CD4-positive, alpha-beta T cell treated with Interferon gamma for 1 hour (primary cell): Measurements from ENCODE around the gene IRF9.

Source experiments
- DNase-seq: peaks from one replicate; pipeline ENCODE4 v3.0.0-alpha.2; 2020

IRF9 gene

DNA sequence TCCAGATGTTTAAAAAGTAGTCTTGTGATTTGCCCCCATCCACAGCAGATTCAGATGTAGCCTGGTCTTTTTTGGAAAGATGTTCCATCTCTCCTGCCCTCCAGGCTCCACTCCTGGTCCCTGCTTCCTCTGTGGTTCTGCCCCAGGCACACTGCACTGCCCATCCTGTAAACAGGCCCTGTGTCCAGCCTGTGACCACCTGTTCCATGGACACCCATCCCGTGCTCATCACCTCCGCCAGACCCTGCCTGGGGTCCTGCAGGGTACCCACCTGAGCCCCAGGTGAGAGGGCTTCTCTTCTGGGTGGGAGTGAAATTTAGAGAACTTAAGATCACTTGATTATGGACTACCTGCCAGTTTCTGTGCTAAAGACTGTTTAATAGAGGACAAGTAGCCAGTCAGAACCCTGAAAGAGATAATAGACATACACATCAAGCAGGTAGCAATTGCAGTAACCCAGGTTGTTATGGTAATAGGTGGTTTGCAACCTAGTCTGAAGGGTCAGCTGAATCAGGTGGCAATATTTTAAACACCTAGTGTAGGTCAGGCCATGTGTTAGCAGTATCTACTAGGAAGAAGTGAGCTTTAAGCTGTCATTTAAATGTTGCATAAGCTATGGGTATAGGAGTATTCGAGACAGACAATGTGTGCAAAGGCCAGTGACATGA is 11.6 kb upstream of the IRF9 start:
- no peak for DNase-seq

DNA sequence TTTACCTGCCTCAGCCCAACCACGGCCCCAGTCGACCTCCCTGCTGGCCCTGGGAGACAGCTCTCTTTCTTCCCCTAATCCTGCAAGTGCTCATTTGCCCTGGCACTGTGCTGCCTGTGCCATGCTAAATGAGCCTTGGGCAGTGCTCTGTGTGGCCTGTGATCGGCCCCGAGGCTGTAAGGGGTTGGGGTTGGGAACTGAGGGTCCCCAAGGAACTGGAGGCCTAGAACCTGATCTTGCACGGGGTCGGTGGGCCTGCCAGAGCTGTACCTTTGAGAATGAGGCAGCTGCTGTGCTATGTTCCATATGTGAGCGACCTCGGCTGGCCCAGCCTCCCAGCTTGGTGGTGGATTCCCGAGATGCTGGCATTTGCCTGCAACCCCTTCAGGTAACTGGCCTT is 11.0 kb upstream of the IRF9 start:
- DNase-seq = no peak

DNA sequence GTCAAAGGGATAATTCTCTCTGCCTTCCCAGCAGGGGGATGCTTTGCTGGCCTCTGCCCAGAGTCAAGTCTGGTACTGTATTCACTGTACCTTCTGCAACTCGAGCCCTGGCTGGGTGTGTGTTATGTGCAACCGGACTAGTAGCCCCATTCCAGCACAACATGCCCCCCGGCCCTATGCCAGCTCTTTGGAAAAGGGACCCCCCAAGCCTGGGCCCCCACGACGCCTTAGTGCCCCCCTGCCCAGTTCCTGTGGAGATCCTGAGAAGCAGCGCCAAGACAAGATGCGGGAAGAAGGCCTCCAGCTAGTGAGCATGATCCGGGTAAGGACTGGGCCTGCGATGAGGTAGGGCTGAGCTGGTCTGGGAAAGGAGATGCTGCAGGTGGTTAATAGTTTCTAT is 10.5 kb upstream of the IRF9 start:
- DNase-seq = no peak

DNA sequence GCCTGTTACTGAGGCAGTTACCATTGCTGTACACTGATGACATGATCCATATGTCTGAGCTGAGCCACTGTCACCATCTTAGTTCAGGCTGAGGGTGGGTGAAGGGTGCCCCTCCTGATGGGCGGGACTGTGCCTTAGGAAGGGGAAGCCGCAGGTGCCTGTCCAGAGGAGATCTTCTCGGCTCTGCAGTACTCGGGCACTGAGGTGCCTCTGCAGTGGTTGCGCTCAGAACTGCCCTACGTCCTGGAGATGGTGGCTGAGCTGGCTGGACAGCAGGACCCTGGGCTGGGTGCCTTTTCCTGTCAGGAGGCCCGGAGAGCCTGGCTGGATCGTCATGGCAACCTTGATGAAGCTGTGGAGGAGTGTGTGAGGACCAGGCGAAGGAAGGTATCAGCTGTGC is 10.1 kb upstream of the IRF9 start:
- DNase-seq = no peak

DNA sequence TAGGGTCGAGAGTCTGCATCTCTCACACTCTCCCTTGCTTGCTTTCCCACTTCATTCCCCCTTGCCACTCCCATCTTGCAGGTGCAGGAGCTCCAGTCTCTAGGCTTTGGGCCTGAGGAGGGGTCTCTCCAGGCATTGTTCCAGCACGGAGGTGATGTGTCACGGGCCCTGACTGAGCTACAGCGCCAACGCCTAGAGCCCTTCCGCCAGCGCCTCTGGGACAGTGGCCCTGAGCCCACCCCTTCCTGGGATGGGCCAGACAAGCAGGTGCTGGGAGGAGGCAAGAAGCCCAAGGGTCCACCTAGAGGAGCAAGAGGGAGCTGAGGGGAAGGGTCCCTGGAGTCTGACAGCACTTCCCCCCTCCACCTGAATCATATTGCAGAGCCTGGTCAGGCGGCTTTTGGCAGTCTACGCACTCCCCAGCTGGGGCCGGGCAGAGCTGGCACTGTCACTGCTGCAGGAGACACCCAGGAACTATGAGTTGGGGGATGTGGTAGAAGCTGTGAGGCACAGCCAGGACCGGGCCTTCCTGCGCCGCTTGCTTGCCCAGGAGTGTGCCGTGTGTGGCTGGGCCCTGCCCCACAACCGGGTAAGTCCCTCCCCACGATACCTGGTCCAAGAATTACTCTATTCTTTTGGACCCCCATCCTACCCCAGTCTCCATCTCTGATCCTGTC is 9.5 kb upstream of the IRF9 start:
- DNase-seq = no peak

DNA sequence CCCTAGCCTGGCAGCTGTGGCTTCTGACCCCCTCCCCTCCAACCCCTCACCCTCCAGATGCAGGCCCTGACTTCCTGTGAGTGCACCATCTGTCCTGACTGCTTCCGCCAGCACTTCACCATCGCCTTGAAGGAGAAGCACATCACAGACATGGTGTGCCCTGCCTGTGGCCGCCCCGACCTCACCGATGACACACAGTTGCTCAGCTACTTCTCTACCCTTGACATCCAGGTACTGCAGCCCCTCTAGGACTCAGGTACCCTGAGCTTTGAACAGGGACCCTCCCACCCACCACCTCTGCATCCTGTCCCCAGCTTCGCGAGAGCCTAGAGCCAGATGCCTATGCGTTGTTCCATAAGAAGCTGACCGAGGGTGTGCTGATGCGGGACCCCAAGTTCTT is 6.0 kb upstream of the IRF9 start:
- no peak for DNase-seq

DNA sequence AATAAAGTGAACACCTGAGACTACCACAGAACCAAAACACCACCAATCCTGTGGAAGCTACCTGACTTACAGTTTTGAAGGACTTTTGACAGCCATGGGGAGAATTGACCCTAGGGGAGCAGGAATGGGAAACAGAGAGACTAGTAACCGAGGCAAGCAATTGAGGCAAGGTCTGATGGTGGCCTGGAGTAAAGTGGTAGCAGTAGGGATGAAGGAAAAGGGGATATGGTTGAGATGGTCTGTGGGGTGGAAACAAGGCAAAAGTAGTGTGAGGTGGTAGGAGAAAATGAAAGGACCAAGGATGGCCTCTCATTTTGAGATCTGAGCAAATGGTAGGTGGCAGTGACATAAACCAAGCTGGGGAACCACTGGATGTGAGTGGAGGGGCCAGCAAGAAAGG is 4.2 kb upstream of the IRF9 start:
- no peak for DNase-seq

DNA sequence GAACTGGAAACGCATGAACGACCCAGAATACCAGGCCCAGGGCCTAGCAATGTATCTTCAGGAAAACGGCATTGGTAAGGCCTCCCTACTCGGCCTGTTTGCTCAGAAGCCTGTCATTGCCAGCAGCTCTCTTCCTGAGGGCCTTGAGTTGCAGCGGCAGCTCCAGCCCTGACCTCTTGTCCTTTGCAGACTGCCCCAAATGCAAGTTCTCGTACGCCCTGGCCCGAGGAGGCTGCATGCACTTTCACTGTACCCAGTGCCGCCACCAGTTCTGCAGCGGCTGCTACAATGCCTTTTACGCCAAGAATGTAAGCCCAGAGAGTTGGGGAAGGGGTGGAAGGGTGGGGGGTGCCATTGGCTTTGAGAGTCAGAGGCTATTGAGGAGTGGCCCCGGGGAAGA is 3.7 kb upstream of the IRF9 start:
- DNase-seq = no peak

DNA sequence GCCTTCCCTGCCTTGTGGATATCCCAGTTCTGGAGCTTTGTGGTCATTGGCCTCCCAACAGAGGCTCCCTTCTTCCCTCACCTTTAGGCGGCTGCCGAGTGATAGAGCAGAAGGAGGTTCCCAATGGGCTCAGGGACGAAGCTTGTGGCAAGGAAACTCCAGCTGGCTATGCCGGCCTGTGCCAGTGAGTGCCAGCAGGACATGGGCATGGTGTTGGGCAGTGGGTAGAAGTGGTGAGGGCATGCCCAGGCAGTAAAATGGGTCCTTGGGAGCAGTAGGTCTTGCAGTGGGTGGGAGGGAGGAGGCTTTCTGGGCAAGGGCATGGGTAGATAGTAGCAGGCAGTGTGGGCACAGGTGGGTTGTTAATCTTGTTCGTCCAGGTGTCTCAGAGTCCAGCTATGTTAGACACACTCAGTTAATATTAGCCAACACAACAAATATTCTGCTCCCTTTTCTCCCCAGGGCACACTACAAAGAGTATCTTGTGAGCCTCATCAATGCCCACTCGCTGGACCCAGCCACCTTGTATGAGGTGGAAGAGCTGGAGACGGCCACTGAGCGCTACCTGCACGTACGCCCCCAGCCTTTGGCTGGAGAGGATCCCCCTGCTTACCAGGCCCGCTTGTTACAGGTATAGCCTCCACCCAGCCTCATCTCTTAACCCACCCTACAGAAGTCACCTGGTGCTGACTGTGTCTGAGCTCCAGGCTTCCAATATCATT is 1.1 kb upstream of the IRF9 start:
- no peak for DNase-seq

DNA sequence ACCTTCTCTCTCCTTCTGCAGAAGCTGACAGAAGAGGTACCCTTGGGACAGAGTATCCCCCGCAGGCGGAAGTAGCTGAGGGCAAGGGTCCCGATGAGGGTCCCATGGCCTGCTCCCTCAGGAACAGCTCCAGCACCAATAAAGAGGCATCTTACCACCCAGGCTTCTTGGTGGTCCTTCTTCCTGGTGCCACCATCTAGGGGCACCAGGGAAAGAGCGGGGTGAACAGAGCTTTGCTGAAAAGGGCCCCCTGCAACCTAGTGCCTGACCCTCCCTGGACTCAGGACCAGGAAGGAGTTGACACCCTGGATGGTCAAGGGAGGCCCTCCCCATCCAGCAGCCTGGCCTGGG is 591 bp upstream of the IRF9 start:
- no peak for DNase-seq

DNA sequence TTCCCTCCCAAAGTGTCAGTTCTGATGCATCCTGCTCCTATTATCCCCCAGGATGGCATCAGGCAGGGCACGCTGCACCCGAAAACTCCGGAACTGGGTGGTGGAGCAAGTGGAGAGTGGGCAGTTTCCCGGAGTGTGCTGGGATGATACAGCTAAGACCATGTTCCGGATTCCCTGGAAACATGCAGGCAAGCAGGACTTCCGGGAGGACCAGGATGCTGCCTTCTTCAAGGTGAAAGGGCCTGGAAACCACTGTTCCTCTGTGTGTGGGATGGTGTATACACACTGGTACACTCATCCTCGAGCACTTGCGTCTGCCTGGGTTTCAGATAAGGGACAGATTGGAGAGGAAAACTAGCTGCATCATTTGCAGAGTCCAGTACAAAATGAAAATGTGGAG is 1.0 kb downstream of the IRF9 start:
- no peak for DNase-seq

DNA sequence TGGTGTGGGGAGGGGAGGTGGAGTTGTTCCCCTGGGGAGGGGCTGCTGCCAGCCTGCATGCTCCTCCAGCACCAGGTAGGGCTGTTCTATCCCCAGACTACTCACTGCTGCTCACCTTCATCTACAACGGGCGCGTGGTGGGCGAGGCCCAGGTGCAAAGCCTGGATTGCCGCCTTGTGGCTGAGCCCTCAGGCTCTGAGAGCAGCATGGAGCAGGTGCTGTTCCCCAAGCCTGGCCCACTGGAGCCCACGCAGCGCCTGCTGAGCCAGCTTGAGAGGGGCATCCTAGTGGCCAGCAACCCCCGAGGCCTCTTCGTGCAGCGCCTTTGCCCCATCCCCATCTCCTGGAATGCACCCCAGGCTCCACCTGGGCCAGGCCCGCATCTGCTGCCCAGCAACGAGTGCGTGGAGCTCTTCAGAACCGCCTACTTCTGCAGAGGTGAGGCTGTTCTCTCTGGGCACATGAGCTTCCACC is 3.5 kb downstream of the IRF9 start:
- no peak for DNase-seq

DNA sequence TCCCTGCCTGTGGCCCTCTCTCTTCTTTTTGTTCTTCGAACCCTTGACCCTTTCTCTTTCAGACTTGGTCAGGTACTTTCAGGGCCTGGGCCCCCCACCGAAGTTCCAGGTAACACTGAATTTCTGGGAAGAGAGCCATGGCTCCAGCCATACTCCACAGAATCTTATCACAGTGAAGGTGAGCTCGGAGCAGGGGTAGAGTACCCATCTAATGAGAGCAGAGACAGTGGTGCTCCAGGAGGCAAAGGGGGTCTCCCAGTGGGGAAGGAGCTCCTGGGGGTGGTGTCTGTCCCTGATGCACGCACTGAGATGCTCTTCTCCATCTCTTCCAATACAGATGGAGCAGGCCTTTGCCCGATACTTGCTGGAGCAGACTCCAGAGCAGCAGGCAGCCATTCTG is 4.7 kb downstream of the IRF9 start:
- DNase-seq = no peak

DNA sequence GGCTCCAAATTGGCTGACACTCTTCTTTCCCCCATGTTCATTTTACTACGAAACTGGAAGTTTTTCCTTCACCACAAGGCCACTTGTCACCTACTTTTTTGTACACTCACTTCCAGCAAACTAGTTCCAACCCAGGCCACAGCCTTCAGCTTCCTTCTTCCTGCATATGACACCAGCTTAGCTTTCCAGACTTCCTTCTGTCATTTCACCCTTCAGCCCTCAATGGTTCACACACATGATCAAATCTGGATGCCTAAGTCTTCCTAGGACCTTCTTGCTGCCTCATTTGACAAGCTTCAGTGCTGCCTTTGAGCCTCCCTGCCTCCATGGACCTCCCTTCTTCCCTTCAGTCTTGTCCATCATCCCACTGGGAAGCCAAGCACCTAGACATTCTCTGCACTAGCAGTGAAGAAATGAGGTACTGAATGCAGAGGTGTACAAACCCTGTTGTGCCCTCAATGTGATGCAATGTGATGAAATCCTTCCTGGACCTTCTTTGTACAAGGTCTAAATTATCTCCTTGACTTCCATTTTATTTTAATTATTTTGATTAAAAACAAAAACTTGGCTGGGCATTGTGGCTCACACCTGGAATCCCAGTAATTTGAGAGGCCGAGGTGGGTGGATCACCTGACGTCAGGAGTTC is 6.5 kb downstream of the IRF9 start:
- DNase-seq = no peak

DNA sequence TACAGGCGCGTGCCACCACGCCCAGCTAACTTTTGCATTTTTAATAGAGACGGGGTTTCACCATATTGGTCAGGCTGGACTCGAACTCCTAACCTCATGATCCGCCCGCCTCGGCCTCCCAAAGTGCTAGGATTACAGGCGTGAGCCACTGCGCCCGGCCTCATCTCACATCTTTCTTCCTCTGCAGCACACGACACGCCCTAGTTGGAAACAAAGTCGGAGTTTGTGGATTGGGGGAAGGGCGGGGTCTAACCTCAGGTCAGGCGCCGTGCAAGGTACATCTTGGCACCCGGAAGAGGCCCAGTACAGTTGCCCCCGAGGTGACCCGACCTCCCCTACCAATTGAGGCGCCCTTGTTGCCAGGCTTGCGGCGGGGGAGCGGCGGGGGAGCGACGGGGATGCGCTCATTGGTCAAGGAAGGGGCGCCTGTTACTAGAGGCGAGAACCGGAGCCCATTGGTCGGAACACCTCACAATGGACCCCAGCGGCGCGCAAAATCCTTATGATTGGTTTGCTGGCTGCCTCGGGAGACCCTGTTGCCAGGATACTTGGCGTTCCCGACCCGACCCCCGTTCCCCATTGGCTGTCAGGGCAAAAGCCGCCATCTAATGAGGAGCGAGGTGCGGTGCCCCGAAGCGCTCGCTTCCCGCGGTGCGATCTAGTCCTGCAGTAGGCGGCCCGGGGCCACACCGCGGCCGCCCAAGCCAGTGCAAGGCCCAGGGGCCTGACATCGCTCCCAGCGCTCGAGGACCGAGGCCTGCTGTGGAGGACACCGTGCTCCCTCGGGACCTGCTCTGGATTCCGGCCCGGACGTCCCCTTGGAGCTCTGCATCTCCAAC is 10.6 kb downstream of the IRF9 start, which contains the start of gene REC8:
Gene REC8, plus strand, starts transcription at position 659 of the 839 bp plus-strand sequence. CDS start 473 bp downstream, outside the sequence.
- peak; percentile 87 for DNase-seq

DNA sequence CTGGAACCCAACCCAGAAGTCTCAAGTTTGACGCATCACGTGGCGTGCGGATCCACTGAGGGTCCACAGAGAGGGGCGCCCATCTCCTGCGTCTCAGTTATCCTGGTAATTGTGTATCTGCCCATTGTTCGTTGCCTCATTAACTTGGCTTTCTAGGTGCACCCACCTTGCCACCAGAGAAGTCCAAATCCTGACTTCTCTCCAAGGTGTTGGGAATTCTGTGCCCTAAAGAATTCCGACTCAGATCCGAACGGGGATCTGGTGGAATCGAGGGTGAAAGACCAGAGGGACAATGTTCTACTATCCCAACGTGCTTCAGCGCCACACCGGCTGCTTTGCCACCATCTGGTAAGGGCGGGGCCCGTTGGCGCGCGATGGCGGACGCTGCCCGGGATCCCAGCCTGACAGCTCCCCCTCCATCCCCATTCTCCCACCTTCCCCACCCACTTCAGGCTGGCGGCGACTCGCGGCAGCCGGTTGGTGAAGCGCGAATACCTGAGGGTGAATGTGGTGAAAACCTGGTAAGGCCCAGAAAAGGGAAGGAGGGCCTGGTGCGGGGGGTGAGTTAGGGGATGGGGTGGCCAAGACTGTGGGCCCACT is 11.3 kb downstream of the IRF9 start:
- no peak for DNase-seq

DNA sequence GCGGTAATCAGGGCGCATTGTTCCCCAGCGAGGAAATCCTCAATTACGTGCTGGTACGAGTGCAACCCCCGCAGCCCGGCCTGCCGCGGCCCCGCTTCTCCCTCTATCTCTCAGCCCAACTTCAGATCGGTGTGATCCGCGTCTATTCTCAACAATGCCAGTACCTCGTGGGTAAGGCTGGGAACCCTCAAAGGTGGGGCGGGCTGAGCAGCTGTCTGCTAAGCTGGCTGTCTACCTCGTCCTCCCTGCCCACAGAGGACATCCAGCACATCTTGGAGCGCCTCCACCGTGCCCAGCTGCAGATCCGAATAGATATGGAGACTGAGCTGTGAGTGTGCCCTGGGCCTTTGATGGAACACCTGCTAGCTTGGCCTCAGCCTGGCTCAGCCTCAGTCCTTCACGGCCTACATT is 11.8 kb downstream of the IRF9 start:
- no peak for DNase-seq

DNA sequence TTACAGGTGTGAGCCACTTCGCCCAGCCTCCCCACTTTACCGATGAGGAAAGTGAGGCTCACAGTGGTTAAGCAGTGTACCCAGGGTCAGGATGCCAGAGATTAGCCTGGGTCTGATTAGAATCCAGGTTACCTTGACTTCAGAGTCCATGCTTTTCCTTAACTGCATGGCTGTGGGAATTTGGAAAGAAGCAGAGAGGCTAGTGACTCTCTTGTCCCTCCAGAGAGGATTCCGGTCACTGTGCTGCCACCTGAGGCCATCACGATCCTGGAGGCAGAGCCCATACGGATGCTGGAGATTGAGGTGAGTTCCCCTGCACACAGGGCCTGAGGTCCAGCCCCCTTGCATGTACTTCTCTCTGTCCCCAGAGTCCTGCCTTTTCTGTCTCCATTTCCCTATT is 15.5 kb downstream of the IRF9 start:
- no peak for DNase-seq

DNA sequence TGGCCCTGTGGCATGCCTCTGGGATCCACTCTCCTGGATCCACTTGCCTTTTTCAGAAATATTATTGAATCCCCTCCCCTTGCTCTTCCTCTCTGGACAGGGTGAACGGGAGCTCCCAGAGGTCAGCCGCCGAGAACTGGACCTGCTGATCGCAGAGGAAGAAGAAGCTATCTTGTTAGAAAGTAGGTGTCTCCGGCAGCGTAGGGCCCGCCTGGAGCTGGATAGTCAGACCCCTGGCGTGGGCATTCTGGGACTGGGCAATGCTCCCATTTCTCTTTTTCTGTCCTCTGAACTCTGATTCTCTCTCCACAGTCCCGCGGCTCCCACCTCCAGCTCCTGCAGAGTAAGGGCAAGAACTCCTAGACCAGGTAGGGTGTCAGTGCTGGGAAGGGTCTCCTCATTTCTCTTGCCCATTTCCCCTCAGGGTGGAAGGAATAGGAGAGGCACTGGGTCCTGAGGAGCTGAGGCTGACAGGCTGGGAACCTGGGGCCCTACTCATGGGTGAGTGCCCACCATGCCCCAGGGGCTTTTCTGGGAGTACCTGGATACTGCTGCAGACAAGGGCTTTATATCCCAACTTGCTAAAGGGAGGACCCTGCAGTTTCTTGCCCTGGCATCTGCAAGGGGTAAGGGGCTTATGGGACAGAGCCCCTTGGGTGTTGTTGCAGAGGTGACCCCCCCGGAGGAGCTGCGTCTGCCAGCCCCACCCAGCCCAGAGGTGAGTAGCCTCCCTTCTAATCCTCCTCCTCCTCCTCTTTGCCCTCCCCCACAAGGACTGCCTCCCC is 16.2 kb downstream of the IRF9 start:
- no peak for DNase-seq

DNA sequence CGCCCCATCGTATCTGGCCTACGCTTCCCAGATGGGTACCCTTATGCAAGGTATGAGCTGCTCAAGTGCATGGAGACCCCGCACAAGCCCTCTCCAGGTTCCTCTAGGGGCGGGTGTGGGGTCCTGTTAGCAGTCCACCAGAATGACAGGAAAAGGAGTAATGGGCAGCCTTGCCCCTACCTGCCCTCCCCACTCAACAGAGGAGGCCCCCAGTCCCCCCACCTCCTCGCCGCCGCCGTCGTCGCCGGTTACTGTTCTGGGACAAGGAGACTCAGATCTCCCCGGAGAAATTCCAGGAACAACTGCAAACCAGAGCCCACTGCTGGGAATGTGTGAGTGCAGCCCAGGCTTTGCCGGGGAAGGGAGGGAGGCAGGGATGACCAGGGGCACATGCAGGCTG is 16.8 kb downstream of the IRF9 start:
- DNase-seq = no peak

DNA sequence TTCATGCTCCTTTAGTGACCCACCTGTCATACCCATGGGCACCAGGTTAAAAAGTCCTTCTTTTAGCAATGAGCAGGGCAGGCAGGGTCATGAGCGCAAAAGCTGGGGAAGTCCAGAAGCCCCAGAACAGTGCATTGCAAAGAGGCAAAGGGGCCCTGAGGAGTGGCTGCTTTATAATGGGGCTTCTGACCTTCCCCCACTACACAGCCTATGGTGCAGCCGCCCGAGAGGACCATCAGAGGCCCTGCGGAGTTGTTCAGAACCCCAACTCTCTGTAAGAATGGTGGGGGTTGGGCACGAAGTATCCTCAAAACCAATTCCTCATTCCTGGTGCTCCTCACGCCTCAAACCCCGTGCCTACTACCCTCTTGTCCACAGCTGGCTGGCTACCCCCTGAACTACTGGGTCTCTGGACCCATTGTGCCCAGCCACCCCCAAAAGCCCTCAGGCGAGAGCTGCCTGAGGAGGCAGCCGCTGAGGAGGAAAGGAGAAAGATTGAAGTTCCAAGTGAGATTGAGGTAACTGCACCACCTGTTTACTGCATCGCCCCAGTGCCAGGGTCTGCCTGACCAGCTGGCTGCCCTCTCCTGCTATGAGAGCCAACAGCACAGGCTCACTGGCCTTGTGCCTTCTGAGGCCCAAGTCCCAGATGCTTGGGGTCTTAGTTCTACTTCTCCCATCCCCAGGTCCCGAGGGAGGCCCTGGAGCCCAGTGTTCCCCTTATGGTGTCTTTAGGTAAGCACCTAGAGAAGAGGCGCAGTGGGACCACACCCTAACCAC is 17.5 kb downstream of the IRF9 start:
- no peak for DNase-seq
